Neural cell (in vitro differentiated cells): ENCODE results near the gene BLOC1S1.

Experiments used
- CTCF ChIP-seq: fragments of 450-650 bp; IDR thresholded peaks from 2 replicates; pipeline ENCODE4 v1.5.1; 2014; ENCODE audit warnings: antibody characterized with exemption, mild to moderate bottlenecking, moderate library complexity; ENCODE audit not compliant: poor library complexity, severe bottlenecking
- EP300 ChIP-seq: fragments of 450-650 bp; conservative IDR thresholded peaks from 2 replicates; pipeline ENCODE4 v1.6.1; 2014; ENCODE audit warnings: antibody characterized with exemption, mild to moderate bottlenecking, moderate library complexity; ENCODE audit not compliant: poor library complexity, severe bottlenecking
- EZH2 ChIP-seq: fragments of 200-600, 300-800 bp; shearing (Covaris generic), sonication (generic); IDR thresholded peaks from 2 replicates; pipeline ENCODE4 v1.6.1; 2014; ENCODE audit warnings: antibody characterized with exemption, low read length, borderline replicate concordance, mild to moderate bottlenecking; ENCODE audit not compliant: insufficient read depth, poor library complexity, severe bottlenecking
- POLR2AphosphoS5 ChIP-seq: IDR thresholded peaks from 2 replicates; pipeline ENCODE4 v1.6.1; 2012
- SMC3 ChIP-seq: fragments of 450-650 bp; conservative IDR thresholded peaks from 2 replicates; pipeline ENCODE4 v1.6.1; 2014; ENCODE audit warnings: antibody characterized with exemption, mild to moderate bottlenecking, moderate library complexity; ENCODE audit not compliant: poor library complexity
- TAF1 ChIP-seq: IDR thresholded peaks from 2 replicates; pipeline ENCODE4 v1.6.1; 2012; ENCODE audit warnings: low read depth
- TF ChIP-seq, protein P1 (sequence below): IDR thresholded peaks from 2 replicates; pipeline ENCODE4 v1.6.1; 2012; ENCODE audit warnings: borderline replicate concordance

DNA sequence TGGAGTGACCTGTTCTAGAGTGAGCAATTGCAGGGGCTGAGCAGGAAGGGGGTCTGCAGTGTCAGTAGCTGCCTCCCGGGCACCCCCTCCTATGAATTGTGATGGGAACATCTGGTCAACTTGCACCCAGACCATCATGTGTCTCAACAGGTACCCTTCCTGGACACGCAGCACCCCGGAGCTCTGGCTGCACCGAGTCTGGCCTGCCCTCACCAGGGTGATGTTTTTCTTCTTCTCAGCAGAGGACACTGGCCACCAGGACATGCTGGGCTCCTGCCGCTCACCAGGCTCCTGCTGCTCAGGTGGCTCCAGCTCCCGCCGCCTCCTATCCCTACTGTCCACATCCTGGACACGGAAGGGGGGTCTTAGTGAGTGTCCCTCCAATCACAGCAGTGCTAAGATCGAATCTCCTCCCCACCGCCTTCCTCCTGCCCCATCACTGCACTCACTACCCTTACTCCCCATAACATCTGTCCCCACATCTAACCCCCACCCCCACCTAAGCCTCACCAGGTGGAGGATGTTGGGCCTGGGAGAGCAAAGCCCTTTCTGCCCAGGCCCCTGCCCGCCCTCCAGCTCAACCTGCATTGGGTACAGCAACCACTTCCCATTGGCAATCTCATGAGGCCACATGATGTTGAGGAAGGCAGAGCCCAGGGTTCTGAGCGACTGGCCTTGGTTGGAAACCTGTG is 23.1 kb upstream of the BLOC1S1 start:
- TF ChIP-seq POLR2AphosphoS5 (no peak), CTCF (no peak), SMC3 (no peak), EZH2 (no peak), EP300 (no peak), TAF1 (no peak)
- TF ChIP-seq, protein P1, sequence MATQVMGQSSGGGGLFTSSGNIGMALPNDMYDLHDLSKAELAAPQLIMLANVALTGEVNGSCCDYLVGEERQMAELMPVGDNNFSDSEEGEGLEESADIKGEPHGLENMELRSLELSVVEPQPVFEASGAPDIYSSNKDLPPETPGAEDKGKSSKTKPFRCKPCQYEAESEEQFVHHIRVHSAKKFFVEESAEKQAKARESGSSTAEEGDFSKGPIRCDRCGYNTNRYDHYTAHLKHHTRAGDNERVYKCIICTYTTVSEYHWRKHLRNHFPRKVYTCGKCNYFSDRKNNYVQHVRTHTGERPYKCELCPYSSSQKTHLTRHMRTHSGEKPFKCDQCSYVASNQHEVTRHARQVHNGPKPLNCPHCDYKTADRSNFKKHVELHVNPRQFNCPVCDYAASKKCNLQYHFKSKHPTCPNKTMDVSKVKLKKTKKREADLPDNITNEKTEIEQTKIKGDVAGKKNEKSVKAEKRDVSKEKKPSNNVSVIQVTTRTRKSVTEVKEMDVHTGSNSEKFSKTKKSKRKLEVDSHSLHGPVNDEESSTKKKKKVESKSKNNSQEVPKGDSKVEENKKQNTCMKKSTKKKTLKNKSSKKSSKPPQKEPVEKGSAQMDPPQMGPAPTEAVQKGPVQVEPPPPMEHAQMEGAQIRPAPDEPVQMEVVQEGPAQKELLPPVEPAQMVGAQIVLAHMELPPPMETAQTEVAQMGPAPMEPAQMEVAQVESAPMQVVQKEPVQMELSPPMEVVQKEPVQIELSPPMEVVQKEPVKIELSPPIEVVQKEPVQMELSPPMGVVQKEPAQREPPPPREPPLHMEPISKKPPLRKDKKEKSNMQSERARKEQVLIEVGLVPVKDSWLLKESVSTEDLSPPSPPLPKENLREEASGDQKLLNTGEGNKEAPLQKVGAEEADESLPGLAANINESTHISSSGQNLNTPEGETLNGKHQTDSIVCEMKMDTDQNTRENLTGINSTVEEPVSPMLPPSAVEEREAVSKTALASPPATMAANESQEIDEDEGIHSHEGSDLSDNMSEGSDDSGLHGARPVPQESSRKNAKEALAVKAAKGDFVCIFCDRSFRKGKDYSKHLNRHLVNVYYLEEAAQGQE = no peak
